Neural cell (in vitro differentiated cells): ENCODE results near the gene GTSF1L.

Experiments used
- CTCF ChIP-seq: fragments of 450-650 bp; IDR thresholded peaks from 2 replicates; pipeline ENCODE4 v1.5.1; 2014; ENCODE audit warnings: antibody characterized with exemption, mild to moderate bottlenecking, moderate library complexity; ENCODE audit not compliant: poor library complexity, severe bottlenecking
- EZH2 ChIP-seq: fragments of 200-600, 300-800 bp; shearing (Covaris generic), sonication (generic); IDR thresholded peaks from 2 replicates; pipeline ENCODE4 v1.6.1; 2014; ENCODE audit warnings: antibody characterized with exemption, low read length, borderline replicate concordance, mild to moderate bottlenecking; ENCODE audit not compliant: insufficient read depth, poor library complexity, severe bottlenecking

GRCh38 chr20:43770342-43770741, 43.5 kb upstream of the GTSF1L start:
- no peak for TF ChIP-seq CTCF
- no peak for TF ChIP-seq EZH2
